SK-N-SH (cell line): ENCODE measurements around the gene SH3GL2.

Experiments
- CTCF ChIP-seq: fragments of 200-600 bp; sonication (generic); IDR thresholded peaks from 2 replicates; pipeline ENCODE4 v1.6.1; 2017; ENCODE audit warnings: antibody characterized with exemption, mild to moderate bottlenecking, moderate library complexity
- EP300 ChIP-seq, 2 experiments: IDR thresholded peaks; 2 replicates each; pipeline versions ENCODE4 v1.4.0 to v1.6.1; 2012; ENCODE audit warnings: borderline replicate concordance in 1 of 2, low read depth in 1 of 2, low read length in 1 of 2
- GABPA ChIP-seq: IDR thresholded peaks from 2 replicates; pipeline ENCODE4 v1.4.0; 2012; ENCODE audit warnings: low read depth, mild to moderate bottlenecking
- MAX ChIP-seq: IDR thresholded peaks from 2 replicates; pipeline ENCODE4 v1.4.0; 2012; ENCODE audit warnings: low read depth
- POLR2AphosphoS5 ChIP-seq: IDR thresholded peaks from 2 replicates; pipeline ENCODE4 v1.6.1; 2012; ENCODE audit warnings: low read depth, low read length
- RAD21 ChIP-seq: IDR thresholded peaks from 2 replicates; pipeline ENCODE4 v1.6.1; 2012; ENCODE audit warnings: mild to moderate bottlenecking, low read length
- REST ChIP-seq: IDR thresholded peaks from 2 replicates; pipeline ENCODE4 v1.6.1; 2012; ENCODE audit warnings: mild to moderate bottlenecking, low read depth, low read length, moderate library complexity
- RFX5 ChIP-seq: IDR thresholded peaks from 2 replicates; pipeline ENCODE4 v1.6.1; 2012; ENCODE audit warnings: mild to moderate bottlenecking, improper control_type of control experiment, low read length
- SIN3A ChIP-seq: IDR thresholded peaks from 2 replicates; pipeline ENCODE4 v1.6.1; 2012; ENCODE audit warnings: low read depth, mild to moderate bottlenecking, low read length, moderate library complexity, borderline replicate concordance
- TAF1 ChIP-seq: IDR thresholded peaks from 2 replicates; pipeline ENCODE4 v1.6.1; 2012; ENCODE audit warnings: low read depth, mild to moderate bottlenecking, low read length, moderate library complexity, borderline replicate concordance
- TCF12 ChIP-seq: IDR thresholded peaks from 2 replicates; pipeline ENCODE4 v1.4.0; 2012
- USF1 ChIP-seq: IDR thresholded peaks from 2 replicates; pipeline ENCODE4 v1.4.0; 2012; ENCODE audit warnings: low read depth, borderline replicate concordance
- ZBTB33 ChIP-seq: IDR thresholded peaks from 2 replicates; pipeline ENCODE4 v1.4.0; 2012; ENCODE audit warnings: low read depth, borderline replicate concordance

GRCh38 chr9:17695482-17695881 is 116.6 kb downstream of the SH3GL2 start:
- TF ChIP-seq CTCF (no peak), TAF1 (no peak), RAD21 (no peak), REST (no peak), TCF12 (no peak), EP300 (IDR thresholded peaks at IDR 0.05; ENCODE audit: borderline replicate concordance in 1 of 2, low read depth in 1 of 2, low read length in 1 of 2) (no peak), POLR2AphosphoS5 (no peak), ZBTB33 (no peak), USF1 (no peak), SIN3A (no peak), GABPA (no peak), RFX5 (no peak), MAX (no peak)
